Measurements from ENCODE around the gene WDR88. TPM values are rescaled to one million over a fixed set of nuclear protein-coding genes. Genes with fewer than 3 reads are reported as not detected.
"Not testable (repeated sequence)": the region's sequence is repeated elsewhere in the genome, so short reads cannot be mapped to it uniquely, and the experiment has no call there.

WDR88 gene
- total and polyA plus RNA-seq, 2 donors (not counting 3 experiments of a cell fraction or from before 2014, with no cell fraction given): not detected

GRCh38 chr19:33163481-33163880, 31.6 kb downstream of the WDR88 start:
- ChIA-PET POLR2A (no interaction called here), CTCF (interaction anchor here (1.6 to 2.4 kb wide), 2 partner anchors 13 to 21 kb away, joined by 4 to 8 read pairs; no protein-coding TSS in a partner anchor)
- no peaks in the 10 kb centered on the region for H3K27me3 ChIP-seq (ENCODE audit: control insufficient read depth in 2 of 2, insufficient read depth in 2 of 2, low read length in 2 of 2)
- no peaks in the 10 kb centered on the region for H3K9me1 ChIP-seq (replicated peaks; ENCODE audit: control insufficient read depth, extremely low read depth, insufficient read depth, low read length)
- no peak for FAIRE-seq
- no peak for TF ChIP-seq EZH2 (IDR thresholded peaks at IDR 0.05; ENCODE audit: borderline replicate concordance, low read depth, low read length, severe bottlenecking)
- no peak for TF ChIP-seq POLR2A (IDR thresholded peaks at IDR 0.05; ENCODE audit: low read depth, low read length)
- TF ChIP-seq JUN (IDR thresholded peaks at IDR 0.05; ENCODE audit: borderline replicate concordance, insufficient read depth, insufficient read length, low read depth): no peak
- no peak for TF ChIP-seq MYC (IDR thresholded peaks at IDR 0.05; ENCODE audit: low read depth, low read length)
- TF ChIP-seq GATA2 (IDR thresholded peaks at IDR 0.05; ENCODE audit: insufficient read depth, insufficient read length, low read depth, low read length): no peak
- TF ChIP-seq POLR2AphosphoS5 (IDR thresholded peaks at IDR 0.05; ENCODE audit: insufficient read depth, low read depth, low read length): no peak
- TF ChIP-seq, protein P1, sequence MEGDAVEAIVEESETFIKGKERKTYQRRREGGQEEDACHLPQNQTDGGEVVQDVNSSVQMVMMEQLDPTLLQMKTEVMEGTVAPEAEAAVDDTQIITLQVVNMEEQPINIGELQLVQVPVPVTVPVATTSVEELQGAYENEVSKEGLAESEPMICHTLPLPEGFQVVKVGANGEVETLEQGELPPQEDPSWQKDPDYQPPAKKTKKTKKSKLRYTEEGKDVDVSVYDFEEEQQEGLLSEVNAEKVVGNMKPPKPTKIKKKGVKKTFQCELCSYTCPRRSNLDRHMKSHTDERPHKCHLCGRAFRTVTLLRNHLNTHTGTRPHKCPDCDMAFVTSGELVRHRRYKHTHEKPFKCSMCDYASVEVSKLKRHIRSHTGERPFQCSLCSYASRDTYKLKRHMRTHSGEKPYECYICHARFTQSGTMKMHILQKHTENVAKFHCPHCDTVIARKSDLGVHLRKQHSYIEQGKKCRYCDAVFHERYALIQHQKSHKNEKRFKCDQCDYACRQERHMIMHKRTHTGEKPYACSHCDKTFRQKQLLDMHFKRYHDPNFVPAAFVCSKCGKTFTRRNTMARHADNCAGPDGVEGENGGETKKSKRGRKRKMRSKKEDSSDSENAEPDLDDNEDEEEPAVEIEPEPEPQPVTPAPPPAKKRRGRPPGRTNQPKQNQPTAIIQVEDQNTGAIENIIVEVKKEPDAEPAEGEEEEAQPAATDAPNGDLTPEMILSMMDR (IDR thresholded peaks at IDR 0.05; ENCODE audit: extremely low read depth in 1 of 2, insufficient read depth in 1 of 2, low read depth in 1 of 2, low read length in 2 of 2): no peak
- no peak for TF ChIP-seq FOS (IDR thresholded peaks at IDR 0.05; ENCODE audit: borderline replicate concordance, insufficient read depth, low read length)
- TF ChIP-seq, protein P2, sequence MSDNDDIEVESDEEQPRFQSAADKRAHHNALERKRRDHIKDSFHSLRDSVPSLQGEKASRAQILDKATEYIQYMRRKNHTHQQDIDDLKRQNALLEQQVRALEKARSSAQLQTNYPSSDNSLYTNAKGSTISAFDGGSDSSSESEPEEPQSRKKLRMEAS (IDR thresholded peaks at IDR 0.05; ENCODE audit: insufficient read depth, insufficient read length): no peak
- H3K4me2 ChIP-seq (ENCODE audit: insufficient read depth, low read length): no peak overlapping the region
- dilution Hi-C loops (cut with MboI; ENCODE audit: extremely low pct_ligation_motif_present, low sequenced_read_pairs) (no loop called here), intact Hi-C loops (cut with micrococcal nuclease) (no loop called here)
- no peak overlapping the region for H2AFZ ChIP-seq (ENCODE audit: low read depth, low read length)
- H3K79me2 ChIP-seq (ENCODE audit: control insufficient read depth, insufficient read depth, low read length): no peaks in the 10 kb centered on the region
- H3K9me3 ChIP-seq (replicated peaks; ENCODE audit: control insufficient read depth, insufficient read depth, low read length): no peaks in the 10 kb centered on the region
- no peak overlapping the region for H3K27ac ChIP-seq (ENCODE audit: insufficient read depth, low read depth, low read length)
- no TSS peak for BruUV-seq (replicated peaks)
- H4K20me1 ChIP-seq (replicated peaks; ENCODE audit: control insufficient read depth, extremely low read depth, insufficient read depth, low read length): no peaks in the 10 kb centered on the region
- no peak for DNase-seq (ENCODE audit: low read depth, low spot score)
- H3K36me3 ChIP-seq (ENCODE audit: control insufficient read depth in 2 of 2, extremely low read depth in 1 of 2, insufficient read depth in 2 of 2, low read length in 2 of 2): no peaks in the 10 kb centered on the region
- no peak overlapping the region for H3K9ac ChIP-seq (replicated peaks; ENCODE audit: extremely low read depth, insufficient read depth, low read length)
- no peak overlapping the region for H3K4me3 ChIP-seq (replicated peaks in 1 of 3; ENCODE audit: insufficient read depth in 1 of 3, low read depth in 1 of 3, low read length in 3 of 3)
- H3K4me1 ChIP-seq (ENCODE audit: control insufficient read depth, extremely low read depth, insufficient read depth, low read length): no peaks in the 10 kb centered on the region

- POLR2A ChIA-PET: interaction anchor here (0.7 kb wide), 1 partner anchor 32 kb away, joined by 8 read pairs; no protein-coding TSS in a partner anchor
- H4K20me1 ChIP-seq (replicated peaks; ENCODE audit: control insufficient read depth, extremely low read depth, insufficient read depth, low read length); H3K4me2 ChIP-seq (ENCODE audit: insufficient read depth, low read length); H3K9me3 ChIP-seq (replicated peaks; ENCODE audit: control insufficient read depth, insufficient read depth, low read length); intact Hi-C loops (cut with micrococcal nuclease); H3K4me1 ChIP-seq (ENCODE audit: control insufficient read depth, extremely low read depth, insufficient read depth, low read length); H3K27ac ChIP-seq (ENCODE audit: insufficient read depth, low read depth, low read length); CTCF ChIA-PET; dilution Hi-C loops (cut with MboI; ENCODE audit: extremely low pct_ligation_motif_present, low sequenced_read_pairs); H3K79me2 ChIP-seq (ENCODE audit: control insufficient read depth, insufficient read depth, low read length); H3K36me3 ChIP-seq (ENCODE audit: control insufficient read depth in 2 of 2, extremely low read depth in 1 of 2, insufficient read depth in 2 of 2, low read length in 2 of 2); H3K9me1 ChIP-seq (replicated peaks; ENCODE audit: control insufficient read depth, extremely low read depth, insufficient read depth, low read length); H3K27me3 ChIP-seq (ENCODE audit: control insufficient read depth in 2 of 2, insufficient read depth in 2 of 2, low read length in 2 of 2); H3K4me3 ChIP-seq (replicated peaks in 1 of 3; ENCODE audit: insufficient read depth in 1 of 3, low read depth in 1 of 3, low read length in 3 of 3); DNase-seq (ENCODE audit: low read depth, low spot score); H2AFZ ChIP-seq (ENCODE audit: low read depth, low read length); BruUV-seq (replicated peaks); FAIRE-seq; H3K9ac ChIP-seq (replicated peaks; ENCODE audit: extremely low read depth, insufficient read depth, low read length): not testable (repeated sequence)
These were observed 34.1 kb downstream of the WDR88 start for GRCh38 chr19:33166037-33166436.
